ENCODE measurements around the gene SNHG17.
"Not testable (repeated sequence)": the region's sequence is repeated elsewhere in the genome, so short reads cannot be mapped to it uniquely, and the experiment has no call there.

Gene SNHG17

GRCh38 chr20:38447251-38447661 is 12.1 kb upstream of the SNHG17 start:
- DNase-seq: no peak

DNA sequence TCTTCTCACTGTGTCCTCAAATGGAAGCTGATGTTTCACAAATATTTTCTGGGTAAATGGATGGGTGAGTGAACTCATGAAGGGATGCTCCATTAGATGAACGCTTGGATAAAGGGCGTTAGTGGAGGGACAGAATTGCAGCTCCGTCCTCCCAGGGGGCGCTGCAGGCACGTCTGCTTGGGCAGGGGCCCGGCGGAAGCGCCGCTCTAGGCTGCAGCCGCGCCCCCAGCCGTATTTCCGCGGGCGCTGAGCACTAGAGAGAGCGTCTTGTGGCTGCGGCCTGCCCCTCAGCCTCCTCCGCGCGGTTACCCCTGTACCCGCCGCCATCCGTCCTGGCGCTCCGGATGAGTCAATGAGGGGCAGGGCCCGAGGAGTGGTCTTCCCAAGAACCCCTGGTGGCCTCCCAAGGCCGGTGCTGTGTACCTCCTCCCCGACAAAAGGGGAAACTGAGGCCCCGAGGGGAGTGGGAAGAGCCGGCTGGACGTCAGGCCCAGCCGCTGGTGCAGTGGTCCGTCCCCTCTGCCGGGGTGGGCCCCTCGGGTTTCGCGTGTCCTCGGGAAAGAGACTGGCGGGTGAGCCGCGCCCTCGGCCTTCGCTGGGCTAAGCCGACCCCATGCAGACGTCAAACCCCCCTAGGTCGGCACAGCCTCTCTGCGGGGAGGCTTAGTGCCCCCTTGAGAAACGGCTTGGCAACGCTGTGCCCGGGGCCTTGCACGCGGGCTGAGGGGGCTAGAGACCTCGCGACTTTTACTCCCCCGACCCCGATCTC is 11.5 kb upstream of the SNHG17 start:
- peak; percentile 92 for DNase-seq

- DNase-seq: no peak
These were observed 10.8 kb upstream of the SNHG17 start for GRCh38 chr20:38445901-38446425.

- no peak for DNase-seq
These were observed 10.3 kb upstream of the SNHG17 start for GRCh38 chr20:38445381-38445796.

DNA sequence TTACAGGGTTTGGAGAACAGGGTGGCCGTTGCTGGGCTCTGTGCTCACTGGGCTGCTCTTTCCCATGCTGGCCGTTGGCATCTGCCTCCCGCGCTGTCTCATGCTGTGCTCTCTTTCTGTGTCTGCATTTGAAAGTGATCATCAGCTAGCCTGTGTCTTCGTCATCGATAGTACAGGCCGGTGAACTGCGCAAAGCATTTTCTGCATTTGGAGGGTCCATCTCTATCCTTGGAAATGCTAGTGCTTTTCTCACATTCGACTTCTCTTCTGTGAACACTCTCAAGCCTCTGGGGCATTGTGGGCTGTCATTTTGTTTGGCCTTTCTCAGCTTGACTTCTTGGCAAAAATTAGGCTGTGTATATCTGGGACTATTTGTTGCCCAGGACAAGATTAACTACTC is 6.8 kb upstream of the SNHG17 start:
- no peak for DNase-seq

DNA sequence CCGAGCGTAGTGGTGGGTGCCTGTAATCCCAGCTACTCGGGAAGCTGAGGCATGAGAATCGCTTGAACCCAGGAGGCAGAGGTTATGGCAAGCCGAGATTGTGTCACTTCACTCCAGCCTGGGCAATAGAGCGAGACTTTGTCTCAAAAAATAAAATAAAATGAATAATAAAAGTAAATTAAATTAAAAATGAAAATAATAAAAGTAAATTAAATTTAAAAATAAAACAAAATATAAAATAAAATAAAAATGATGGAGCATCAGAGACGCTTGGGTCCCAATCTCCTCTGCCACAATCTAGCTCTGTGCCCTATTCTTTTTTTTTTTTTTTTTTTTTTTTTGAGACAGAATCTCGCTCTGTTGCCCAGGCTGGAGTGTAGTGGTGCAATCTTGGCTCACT is 6.0 kb upstream of the SNHG17 start:
- not testable (repeated sequence) for DNase-seq

DNA sequence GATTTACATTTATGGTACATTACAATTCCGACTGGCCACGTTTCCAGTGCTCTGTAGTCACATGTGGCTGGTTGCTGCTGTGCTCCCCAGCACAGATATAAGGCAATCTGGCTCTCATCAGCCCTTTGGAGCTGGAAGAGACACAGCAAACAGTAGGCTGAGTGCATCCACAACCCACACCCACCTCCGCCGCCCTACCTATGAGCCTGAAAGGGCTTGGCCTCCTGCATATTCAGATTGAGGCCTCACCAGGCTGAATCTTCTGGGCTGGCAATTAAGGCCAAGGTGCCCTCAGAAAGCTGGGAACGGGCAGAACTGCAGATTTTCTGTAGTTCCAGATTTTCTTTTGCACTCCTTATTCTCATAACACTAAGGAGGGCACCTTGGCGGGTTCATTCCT is 2.7 kb upstream of the SNHG17 start:
- no peak for DNase-seq

GRCh38 chr20:38435555-38435939 is 419 bp upstream of the SNHG17 start:
- DNase-seq: no peak

- DNase-seq: no peak
These were observed 807 bp downstream of the SNHG17 start for GRCh38 chr20:38434301-38434741.

DNA sequence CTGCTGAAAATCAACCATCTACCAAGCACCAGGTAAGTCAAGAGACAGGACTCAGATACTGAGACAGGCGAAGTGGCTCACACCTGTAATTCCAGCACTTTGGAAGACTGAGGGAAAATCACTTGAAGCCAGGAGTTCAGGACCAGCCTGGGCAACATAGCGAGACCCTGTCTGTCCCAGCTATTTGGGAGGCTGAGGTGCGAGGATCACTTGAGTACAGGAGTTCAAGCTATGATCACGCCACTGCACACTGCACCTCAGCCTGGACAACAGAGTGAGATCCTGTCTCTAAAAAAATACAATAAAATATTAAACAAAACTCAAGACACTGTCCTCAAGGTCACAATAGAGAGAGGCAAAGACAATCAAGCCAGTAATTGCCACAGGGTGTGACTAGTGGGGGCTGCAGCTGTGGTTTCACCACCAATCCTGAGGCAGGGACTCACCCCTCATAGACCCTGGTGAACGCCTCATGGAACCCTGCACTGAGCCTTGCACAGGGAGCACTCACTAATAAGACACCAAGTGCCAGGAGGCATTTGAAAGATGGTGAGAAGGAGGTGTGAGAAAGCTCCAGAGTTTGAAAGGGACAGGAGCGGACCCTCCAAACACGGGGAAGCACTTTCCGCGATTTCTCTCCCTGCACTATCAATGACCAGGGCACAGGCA is 1.7 kb downstream of the SNHG17 start:
- no peak for DNase-seq

DNA sequence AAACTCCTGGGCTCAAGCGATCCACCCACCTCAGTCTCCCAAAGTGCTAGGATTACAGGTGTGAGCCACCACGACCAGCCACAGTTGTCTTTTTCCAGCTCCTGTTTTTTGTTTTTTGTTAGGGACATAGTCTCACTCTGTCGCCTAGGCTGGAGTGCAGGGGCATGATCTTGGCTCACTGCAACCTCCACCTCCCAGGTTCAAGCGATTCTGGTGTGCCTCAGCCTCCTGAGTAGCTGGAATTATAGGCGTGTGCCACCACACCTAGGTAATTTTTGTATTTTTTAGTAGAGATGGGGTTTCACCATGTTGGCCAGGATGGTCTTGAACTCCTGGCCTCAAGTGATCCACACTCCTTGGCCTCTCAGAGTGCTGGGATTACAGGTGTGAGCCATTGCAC is 2.3 kb downstream of the SNHG17 start:
- not testable (repeated sequence) for DNase-seq

DNA sequence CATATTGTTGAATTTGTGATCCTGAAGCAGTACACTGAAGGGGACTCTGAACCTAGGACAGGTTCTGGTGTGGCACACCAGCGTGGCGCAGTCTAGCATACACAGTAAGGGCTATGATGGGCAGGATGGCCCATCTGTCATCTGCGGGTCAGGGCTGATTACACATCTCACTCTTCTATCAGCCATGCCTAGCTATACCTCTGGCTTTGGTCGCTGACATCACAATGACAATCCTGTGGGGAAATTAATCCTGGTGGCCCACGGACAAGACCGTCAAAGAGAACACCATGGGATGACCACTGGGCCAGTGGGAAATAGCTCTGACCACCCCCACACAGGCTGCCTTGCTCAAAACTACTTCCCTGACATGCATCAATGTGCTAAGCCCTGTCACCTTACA is 2.8 kb downstream of the SNHG17 start:
- no peak for DNase-seq

- no peak for DNase-seq
These were observed 4.3 kb downstream of the SNHG17 start for GRCh38 chr20:38430679-38431325.

GRCh38 chr20:38429301-38429700 is 5.8 kb downstream of the SNHG17 start:
- DNase-seq: no peak

DNA sequence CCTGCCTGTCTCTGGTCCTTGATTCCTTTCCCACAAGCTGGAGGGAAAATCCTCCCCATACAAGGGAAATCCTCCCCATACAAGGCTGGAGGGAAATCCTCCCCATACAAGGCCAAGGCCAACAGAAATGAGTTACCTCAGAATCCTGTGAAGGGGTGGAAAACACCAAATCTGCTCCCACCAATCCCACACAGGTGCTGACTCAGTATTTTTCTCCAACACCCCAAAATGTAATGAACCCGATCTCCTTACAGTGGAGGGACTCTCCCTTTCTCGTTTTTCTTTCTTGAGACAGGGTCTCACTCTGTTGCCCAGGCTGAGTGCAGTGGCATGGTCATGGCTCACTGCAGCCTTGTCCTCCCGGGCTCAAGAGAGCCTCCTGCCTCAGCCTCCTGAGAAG is 6.3 kb downstream of the SNHG17 start:
- no peak for DNase-seq

DNA sequence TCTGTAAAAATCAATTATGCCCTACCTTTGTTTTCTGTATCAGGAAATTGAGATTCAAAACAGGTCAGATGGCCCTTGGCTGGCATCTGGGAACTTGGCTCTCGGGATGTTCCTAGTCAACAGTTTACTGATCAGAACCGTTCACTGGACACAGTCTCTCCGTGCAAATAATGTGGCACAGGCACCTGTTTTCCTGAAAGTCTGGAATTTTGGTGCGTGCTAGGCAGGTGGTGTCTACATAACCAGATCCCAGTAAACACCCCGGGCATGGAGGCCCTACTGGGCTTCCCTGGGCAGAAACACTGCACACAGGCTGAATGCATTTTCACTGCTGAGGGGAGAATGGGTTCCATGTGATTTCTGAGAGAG is 7.5 kb downstream of the SNHG17 start:
- DNase-seq: no peak

DNA sequence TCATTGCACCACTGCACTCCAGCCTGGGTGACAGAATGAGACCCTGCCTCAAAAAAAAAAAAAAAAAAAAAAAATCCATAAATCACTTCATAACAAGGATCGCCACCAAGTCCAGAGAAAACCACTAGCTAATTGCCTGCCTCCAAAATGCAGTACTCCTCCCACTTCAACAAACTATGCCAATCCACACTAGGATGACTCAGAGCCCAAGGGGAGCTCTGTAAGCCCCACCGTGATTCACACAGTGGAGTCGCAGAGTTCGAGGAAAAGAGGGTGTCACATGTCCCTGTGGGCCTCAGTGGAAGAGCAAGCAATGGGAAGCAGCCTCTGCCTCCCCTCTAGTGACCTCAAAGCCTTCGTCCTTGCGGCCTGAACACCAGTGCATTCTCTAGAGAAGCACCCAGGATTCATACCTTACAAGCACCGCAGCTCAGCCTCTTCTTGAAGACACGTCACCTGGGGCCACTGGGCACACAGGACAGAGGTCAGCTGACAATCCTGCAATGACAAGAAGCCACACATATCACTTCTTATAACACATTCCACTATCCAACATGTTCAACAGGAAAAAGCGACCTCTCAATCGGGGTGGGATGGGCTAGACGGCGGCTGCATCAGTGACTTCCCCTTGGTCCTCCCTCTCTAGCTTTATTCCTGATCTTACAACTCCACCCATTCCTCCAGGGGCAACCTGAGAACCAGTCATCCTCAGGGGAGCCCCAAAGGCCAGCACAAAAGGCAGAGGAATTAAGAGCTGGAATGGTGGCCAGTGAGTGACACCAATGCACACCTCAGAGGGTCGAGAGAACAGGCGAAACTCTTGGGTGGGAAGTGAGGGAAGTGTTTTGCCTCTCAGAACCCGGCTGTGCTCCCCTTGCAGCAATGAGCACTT is 8.9 kb downstream of the SNHG17 start:
- DNase-seq: no peak

GRCh38 chr20:38424401-38424800 is 10.7 kb downstream of the SNHG17 start:
- DNase-seq: no peak

DNA sequence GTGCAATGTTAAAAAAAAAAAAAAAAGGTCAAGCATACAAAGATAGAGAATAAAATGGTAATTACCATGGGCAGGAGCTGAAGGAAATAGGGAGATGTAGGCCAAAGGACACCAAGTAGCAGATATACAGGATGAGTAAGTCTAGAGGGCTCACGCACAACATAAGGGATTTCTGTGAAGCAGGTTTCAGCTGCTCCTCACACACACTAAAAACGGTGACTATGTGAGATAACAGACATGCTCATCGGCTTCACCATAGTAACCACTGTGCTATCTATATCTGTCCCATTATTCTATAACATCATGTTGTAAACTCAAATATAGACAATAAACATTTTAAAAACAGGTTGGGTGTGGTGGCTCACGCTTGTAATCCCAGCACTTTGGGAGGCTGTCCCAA is 11.6 kb downstream of the SNHG17 start:
- no peak for DNase-seq

- DNase-seq: no peak
These were observed 13.2 kb downstream of the SNHG17 start for GRCh38 chr20:38421915-38422314.

DNA sequence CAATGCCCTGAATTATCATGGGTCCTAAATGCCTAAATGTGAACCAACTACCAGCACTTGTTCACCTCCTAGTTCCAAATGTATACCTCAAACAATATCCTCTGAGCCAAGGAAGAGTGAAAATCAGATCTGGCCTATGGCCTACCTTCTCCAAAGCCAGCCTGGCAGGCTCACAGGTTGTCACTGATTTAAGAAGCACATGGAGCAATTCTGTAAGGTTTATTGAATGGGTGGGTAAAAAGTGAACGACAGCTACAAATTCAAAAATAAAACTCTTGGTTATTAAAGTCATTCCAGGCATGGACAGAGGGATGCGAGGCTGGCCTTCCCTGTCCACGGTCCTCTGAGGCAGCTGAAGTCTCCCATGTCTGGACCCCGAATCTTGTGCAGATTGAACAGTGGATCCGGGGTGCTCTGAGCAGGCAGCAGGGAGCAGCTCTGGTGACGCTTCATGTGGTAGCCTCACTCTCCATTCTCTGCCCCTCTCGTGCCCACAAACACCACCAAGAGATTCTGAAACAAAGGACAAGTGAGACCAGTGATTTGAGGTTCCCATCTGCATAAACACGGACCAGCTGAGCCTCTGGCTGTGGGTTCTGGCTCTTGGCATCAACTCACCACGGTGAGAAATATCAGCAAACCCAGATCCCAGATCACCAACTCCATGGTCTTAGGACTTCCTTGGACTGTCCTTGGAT is 14.6 kb downstream of the SNHG17 start:
- no peak for DNase-seq

DNA sequence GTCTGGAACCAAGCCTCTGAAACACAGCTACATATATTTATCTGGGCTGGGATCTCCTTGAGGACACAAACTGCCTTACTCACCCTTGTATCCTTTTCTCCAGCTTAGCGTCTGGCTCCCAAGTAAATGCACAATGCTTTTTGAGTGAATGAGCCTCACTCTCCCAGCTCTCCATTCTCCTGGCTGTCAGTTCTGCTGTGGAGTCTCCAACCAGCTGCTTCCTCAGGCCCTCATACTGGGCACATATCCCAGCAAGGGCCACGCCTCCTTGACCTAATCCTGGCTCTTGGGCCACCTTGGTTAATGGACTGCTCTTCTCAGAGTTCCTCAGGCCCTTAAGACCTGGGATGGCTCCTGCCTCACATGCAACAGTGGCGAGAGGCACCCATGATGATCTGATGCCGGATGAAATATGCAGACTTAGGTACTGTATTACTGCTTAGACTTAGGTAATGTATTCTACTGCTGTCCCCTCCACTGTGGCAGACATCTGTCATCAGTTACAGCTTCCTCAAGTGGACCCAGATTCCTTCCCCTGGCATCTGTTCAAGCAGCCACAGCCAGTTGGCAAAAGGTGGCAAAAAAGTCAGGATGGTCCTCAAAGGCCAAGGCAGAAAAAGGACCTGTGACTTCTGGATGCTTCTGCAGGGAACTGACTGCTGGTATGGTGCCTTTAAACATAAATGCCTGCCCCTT is 16.5 kb downstream of the SNHG17 start:
- no peak for DNase-seq

All from activated T-cell treated with anti-CD3 and anti-CD28 coated beads for 4 hours (primary cell).